Stimulated activated CD4-positive, alpha-beta T cell treated with anti-CD3 and anti-CD28 coated beads, Interleukin-15, amount 100 ng/mL, for 1 hour (primary cell): Measurements from ENCODE around the gene NCOA3.
"Not testable (repeated sequence)": the region's sequence is repeated elsewhere in the genome, so short reads cannot be mapped to it uniquely, and the experiment has no call there.

ENCODE experiments used
- DNase-seq, 2 donors: peaks; one replicate each; pipeline ENCODE4 v3.0.0-alpha.2; 2020; ENCODE audit warnings: low read depth in 1 of 2, low spot score in 1 of 2

Gene NCOA3

GRCh38 chr20:47561603-47562583 is 60.2 kb downstream of the NCOA3 start:
- DNase-seq = no peak

GRCh38 chr20:47566269-47566668 is 64.6 kb downstream of the NCOA3 start:
- DNase-seq = no peak

- no peak for DNase-seq
Measured at GRCh38 chr20:47568019-47568418, 66.3 kb downstream of the NCOA3 start.

GRCh38 chr20:47568837-47569410 is 67.2 kb downstream of the NCOA3 start:
- no peak for DNase-seq

GRCh38 chr20:47571426-47571825 is 69.7 kb downstream of the NCOA3 start:
- no peak for DNase-seq

GRCh38 chr20:47572105-47572729 is 70.5 kb downstream of the NCOA3 start:
- DNase-seq = no peak

GRCh38 chr20:47573559-47573958 is 71.9 kb downstream of the NCOA3 start:
- no peak for DNase-seq

GRCh38 chr20:47574616-47575364 is 73.1 kb downstream of the NCOA3 start:
- no peak for DNase-seq

- DNase-seq = no peak
Measured at GRCh38 chr20:47576516-47577033, 74.9 kb downstream of the NCOA3 start.

- DNase-seq = no peak
Measured at GRCh38 chr20:47577314-47577713, 75.6 kb downstream of the NCOA3 start.

GRCh38 chr20:47578543-47578942 is 76.9 kb downstream of the NCOA3 start:
- no peak for DNase-seq

- DNase-seq = not testable (repeated sequence)
Measured at GRCh38 chr20:47580686-47581085, 79.0 kb downstream of the NCOA3 start.

- no peak for DNase-seq
Measured at GRCh38 chr20:47581090-47581489, 79.4 kb downstream of the NCOA3 start.

- no peak for DNase-seq
Measured at GRCh38 chr20:47583551-47583950, 81.9 kb downstream of the NCOA3 start.

- no peak for DNase-seq
Measured at GRCh38 chr20:47585087-47585747, 83.5 kb downstream of the NCOA3 start.

GRCh38 chr20:47586649-47587294 is 85.1 kb downstream of the NCOA3 start:
- no peak for DNase-seq

- DNase-seq = no peak
Measured at GRCh38 chr20:47588158-47588557, 86.5 kb downstream of the NCOA3 start.

GRCh38 chr20:47591231-47591630 is 89.5 kb downstream of the NCOA3 start:
- no peak for DNase-seq

- DNase-seq = no peak
Measured at GRCh38 chr20:47594157-47594556, 92.5 kb downstream of the NCOA3 start.

- not testable (repeated sequence) for DNase-seq
Measured at GRCh38 chr20:47595138-47595537, 93.5 kb downstream of the NCOA3 start.
